ENCODE data around the gene NTMT1. TPM values are rescaled to one million over a fixed set of nuclear protein-coding genes. Genes with fewer than 3 reads are reported as not detected.
"Not testable (repeated sequence)": the region's sequence is repeated elsewhere in the genome, so short reads cannot be mapped to it uniquely, and the experiment has no call there.

Gene NTMT1
- 107 and 123 TPM in 2 replicates for total RNA-seq (2014; rRNA removed; shearing (Covaris generic))

- DNase-seq (ENCODE audit: low spot score): peak; percentile 90
- in situ Hi-C loops (cut with HindIII; ENCODE audit: low sequenced_read_pairs): loop anchor here (10.0 kb wide), 1 partner anchor 491 kb away; no protein-coding TSS in a partner anchor
Observed at GRCh38 chr9:129626079-129626624, at the start of gene NTMT1. NTMT1 (plus strand) TSS chr9:129626163; CDS start chr9:129632704, 6,541 bp downstream.

GRCh38 chr9:129576546-129577543 lies 49.1 kb upstream of the NTMT1 start:
- no peak for DNase-seq (ENCODE audit: low spot score)
- in situ Hi-C loops (cut with HindIII; ENCODE audit: low sequenced_read_pairs): no loop called here

- in situ Hi-C loops (cut with HindIII; ENCODE audit: low sequenced_read_pairs): no loop called here
- no peak for DNase-seq (ENCODE audit: low spot score)
Observed at GRCh38 chr9:129579294-129579693, 46.7 kb upstream of the NTMT1 start.

- in situ Hi-C loops (cut with HindIII; ENCODE audit: low sequenced_read_pairs): no loop called here
- no peak for DNase-seq (ENCODE audit: low spot score)
Observed at GRCh38 chr9:129580211-129580915, 45.6 kb upstream of the NTMT1 start.

- in situ Hi-C loops (cut with HindIII; ENCODE audit: low sequenced_read_pairs): no loop called here
- no peak for DNase-seq (ENCODE audit: low spot score)
Observed at GRCh38 chr9:129581505-129582189, 44.3 kb upstream of the NTMT1 start.

- DNase-seq (ENCODE audit: low spot score): no peak
- in situ Hi-C loops (cut with HindIII; ENCODE audit: low sequenced_read_pairs): no loop called here
Observed at GRCh38 chr9:129582855-129583254, 43.1 kb upstream of the NTMT1 start.

GRCh38 chr9:129583308-129584038 lies 42.5 kb upstream of the NTMT1 start:
- DNase-seq (ENCODE audit: low spot score): no peak
- in situ Hi-C loops (cut with HindIII; ENCODE audit: low sequenced_read_pairs): no loop called here

GRCh38 chr9:129584136-129584535 lies 41.8 kb upstream of the NTMT1 start:
- in situ Hi-C loops (cut with HindIII; ENCODE audit: low sequenced_read_pairs): no loop called here
- peak; percentile 88 for DNase-seq (ENCODE audit: low spot score)

GRCh38 chr9:129585352-129585751 lies 40.6 kb upstream of the NTMT1 start:
- no peak for DNase-seq (ENCODE audit: low spot score)
- in situ Hi-C loops (cut with HindIII; ENCODE audit: low sequenced_read_pairs): no loop called here

GRCh38 chr9:129586245-129586644 lies 39.7 kb upstream of the NTMT1 start:
- DNase-seq (ENCODE audit: low spot score): no peak
- in situ Hi-C loops (cut with HindIII; ENCODE audit: low sequenced_read_pairs): no loop called here

- DNase-seq (ENCODE audit: low spot score): no peak
- in situ Hi-C loops (cut with HindIII; ENCODE audit: low sequenced_read_pairs): no loop called here
Observed at GRCh38 chr9:129586685-129587084, 39.3 kb upstream of the NTMT1 start.

GRCh38 chr9:129587487-129588262 lies 38.3 kb upstream of the NTMT1 start:
- in situ Hi-C loops (cut with HindIII; ENCODE audit: low sequenced_read_pairs): no loop called here
- DNase-seq (ENCODE audit: low spot score): no peak

GRCh38 chr9:129590466-129590865 lies 35.5 kb upstream of the NTMT1 start:
- in situ Hi-C loops (cut with HindIII; ENCODE audit: low sequenced_read_pairs): no loop called here

GRCh38 chr9:129591916-129592315 lies 34.0 kb upstream of the NTMT1 start:
- in situ Hi-C loops (cut with HindIII; ENCODE audit: low sequenced_read_pairs): no loop called here
- no peak for DNase-seq (ENCODE audit: low spot score)

More at GRCh38 chr9:129590466-129590865, 35.5 kb upstream of the NTMT1 start:
- no peak for DNase-seq (ENCODE audit: low spot score)

GRCh38 chr9:129592790-129593189 lies 33.2 kb upstream of the NTMT1 start:
- in situ Hi-C loops (cut with HindIII; ENCODE audit: low sequenced_read_pairs); DNase-seq (ENCODE audit: low spot score): not testable (repeated sequence)

- DNase-seq (ENCODE audit: low spot score): no peak
- in situ Hi-C loops (cut with HindIII; ENCODE audit: low sequenced_read_pairs): no loop called here
Observed at GRCh38 chr9:129594632-129595031, 31.3 kb upstream of the NTMT1 start.

GRCh38 chr9:129595311-129595741 lies 30.6 kb upstream of the NTMT1 start:
- in situ Hi-C loops (cut with HindIII; ENCODE audit: low sequenced_read_pairs): no loop called here
- DNase-seq (ENCODE audit: low spot score): no peak
